HG02943 (cell line): ENCODE measurements around the gene EZR.
"Not testable (repeated sequence)": the region's sequence is repeated elsewhere in the genome, so short reads cannot be mapped to it uniquely, and the experiment has no call there.

Experiments
- ATAC-seq: cut with Tn5 transposase; IDR thresholded peaks from one replicate; pipeline ENCODE4 v1.9.1; 2021; ENCODE audit warnings: mild to moderate bottlenecking, low read depth, moderate library complexity; ENCODE audit not compliant: unreplicated experiment

The EZR gene

DNA sequence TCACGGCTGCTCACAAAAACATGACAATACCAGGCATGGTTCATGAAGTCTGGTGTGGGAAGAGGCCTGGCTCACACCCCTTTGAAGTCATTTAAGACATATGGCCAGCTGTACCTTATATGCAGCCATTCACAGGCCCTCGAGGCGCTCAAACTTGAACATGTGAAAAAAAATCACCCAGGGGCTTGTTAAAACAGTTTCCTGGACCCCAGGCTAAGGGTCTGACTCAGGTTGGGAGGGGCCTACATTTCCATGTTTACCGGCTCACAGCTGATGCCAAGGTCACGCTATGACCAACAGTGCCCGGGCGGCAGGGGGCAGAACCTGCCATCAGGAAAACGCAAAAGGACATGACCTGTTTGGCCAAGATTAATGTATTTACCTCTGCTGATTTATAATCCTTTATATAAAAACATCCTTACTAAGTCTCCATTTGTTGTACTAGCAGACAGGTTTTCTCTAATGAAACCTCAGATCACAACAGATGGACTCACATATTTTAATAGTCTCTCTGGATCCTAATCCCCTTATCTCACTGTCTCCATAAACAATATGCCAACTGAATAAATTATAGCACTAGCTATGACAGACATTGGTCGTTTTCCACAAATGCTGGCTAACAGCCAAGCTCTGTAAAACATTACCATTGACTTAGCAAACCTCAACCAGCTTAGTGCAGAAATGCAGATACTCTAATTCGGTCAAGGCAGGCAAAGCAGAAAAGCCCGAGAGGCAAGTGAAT is 19.9 kb downstream of the EZR start:
- ATAC-seq = no peak

DNA sequence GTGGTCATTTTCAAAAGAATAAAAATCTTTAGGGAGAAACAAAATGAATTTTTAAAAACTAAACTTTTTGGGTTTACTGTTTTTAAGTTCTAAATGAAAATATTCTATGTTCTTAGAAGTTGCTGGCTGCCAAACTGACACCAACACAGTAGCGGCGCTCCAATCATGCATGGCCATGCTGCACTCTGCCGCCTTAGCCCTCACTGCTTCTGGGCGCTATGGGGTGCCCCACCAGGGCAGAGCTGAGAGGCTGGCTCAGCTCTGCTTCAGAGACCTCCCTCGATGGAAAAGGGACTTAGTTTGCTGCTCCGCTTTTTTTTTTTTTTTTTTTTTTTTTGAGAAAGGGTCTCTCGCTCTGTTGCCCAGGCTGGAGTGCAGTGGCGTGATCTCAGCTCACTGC is 20.9 kb downstream of the EZR start:
- no peak for ATAC-seq

DNA sequence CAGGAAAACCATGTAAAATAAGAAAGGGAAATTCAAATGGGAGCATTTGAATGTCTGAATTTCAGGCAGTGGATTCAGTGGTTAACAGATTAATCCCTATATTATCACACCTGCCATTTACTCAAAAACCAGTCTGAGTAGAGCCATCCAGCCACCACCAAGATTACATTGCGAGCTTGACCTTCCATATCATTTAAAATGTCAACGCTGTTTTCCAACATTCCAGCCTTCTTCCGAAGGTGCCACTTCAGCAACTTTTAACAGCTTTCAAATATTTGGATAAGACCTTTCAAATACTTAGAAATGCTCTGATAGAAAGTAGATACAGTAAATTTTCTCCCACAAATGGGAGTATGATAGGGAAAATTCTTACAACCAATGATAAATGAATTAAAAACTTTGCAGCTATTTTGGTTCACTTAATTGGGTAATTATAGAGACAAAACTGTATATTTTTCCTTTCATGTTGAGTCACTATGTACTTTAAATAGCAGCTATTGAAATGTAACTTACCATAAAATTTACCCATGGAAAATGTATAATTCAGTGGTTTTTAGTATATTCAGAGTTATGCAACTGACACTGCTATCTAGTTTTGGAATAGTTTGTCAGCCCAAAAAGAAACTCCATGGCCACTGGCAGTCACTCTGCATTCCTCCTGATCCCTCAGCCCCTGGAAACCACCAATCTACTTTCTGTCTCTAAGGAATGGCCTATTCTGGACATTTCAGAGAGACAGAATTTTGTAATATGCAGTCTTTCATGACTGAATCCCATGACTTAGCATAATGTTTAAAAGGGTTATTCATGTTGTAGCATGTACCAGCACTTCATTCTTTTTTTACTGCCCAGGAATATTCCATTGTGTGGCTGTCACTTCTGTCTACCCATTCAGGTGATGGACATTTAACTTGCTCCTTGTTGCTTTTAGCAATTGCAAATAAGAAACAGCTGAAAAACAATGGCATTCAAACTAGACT is 21.5 kb downstream of the EZR start:
- no peak for ATAC-seq

GRCh38 chr6:158796353-158796752 is 22.8 kb downstream of the EZR start:
- ATAC-seq = no peak

- no peak for ATAC-seq
Measured at GRCh38 chr6:158795516-158795915, 23.7 kb downstream of the EZR start.

DNA sequence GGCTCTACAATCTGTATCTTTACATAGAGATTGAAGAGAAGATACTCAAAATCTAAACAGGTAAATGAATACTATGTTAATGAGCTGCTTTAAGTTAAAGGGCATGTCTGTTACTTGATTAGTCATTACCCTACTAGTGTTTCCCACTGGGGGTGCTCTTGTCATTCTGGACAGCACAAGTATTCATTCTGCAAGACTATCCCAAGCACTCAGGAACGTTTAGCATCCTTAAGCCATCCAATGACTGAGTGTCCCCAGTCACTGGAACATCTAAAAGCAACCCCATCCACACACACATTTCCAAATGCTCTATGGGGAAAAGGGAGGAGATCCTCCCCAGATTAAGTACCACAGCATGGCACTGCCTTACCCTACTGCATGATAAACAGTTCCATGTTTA is 25.7 kb downstream of the EZR start:
- ATAC-seq = no peak

DNA sequence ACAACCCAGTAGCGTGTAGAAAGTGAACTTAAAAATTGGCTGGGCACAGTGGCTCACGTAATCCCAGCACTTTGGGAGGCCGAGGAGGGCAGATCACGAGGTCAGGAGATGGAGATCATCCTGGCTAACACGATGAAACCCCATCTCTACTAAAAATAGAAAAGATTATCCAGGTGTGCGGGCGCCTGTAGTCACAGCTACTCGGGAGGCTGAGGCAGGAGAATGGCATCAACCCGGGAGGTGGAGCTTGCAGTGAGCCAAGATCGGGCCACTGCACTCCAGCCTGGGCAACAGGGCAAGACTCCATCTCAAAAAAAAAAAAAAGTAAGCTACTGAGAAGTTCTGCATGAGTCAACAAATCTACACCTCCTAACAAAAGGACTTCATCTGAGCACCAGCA is 26.7 kb downstream of the EZR start:
- ATAC-seq = not testable (repeated sequence)

- ATAC-seq = no peak
Measured at GRCh38 chr6:158791274-158791855, 27.8 kb downstream of the EZR start.

DNA sequence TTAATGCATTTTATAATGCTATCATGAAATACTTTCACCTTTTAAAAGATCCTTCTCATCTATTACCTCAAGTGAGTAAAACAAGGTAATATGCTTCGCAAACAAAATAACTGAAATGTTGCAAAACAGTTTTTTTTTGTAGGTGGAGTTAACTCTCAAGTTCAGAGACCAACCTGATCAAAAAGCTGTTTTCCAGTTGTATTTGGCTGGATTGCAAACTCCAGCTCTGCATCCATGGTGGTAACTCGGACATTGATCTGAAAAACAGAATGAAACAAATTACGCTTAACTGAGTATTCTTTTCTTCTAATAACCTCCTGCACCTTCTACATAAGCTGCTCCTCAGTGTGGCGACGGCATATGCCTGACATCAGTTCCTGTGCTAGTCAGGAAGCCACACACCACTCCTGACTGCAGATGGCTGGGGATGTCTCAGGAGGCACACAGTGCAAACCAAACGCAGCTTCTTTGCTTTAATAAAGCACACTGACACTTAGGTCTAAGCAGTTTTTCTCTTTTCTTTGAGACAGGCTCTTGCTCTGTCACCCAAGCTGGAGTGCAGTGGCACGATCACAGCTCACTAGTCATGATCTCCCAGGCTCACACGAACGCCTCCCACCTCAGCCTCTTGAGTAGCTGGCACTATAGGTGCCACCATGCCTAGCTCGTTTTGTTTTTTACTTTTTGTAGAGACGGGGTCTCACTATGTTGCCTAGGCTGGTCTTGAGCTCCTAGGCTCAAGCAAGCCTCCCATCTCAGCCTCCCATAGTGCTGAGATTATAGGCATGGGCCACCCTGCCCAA is 29.9 kb downstream of the EZR start:
- ATAC-seq = peak; percentile 50

GRCh38 chr6:158787395-158787794 is 31.8 kb downstream of the EZR start:
- ATAC-seq = no peak

- ATAC-seq = no peak
Measured at GRCh38 chr6:158786645-158787304, 32.4 kb downstream of the EZR start.

DNA sequence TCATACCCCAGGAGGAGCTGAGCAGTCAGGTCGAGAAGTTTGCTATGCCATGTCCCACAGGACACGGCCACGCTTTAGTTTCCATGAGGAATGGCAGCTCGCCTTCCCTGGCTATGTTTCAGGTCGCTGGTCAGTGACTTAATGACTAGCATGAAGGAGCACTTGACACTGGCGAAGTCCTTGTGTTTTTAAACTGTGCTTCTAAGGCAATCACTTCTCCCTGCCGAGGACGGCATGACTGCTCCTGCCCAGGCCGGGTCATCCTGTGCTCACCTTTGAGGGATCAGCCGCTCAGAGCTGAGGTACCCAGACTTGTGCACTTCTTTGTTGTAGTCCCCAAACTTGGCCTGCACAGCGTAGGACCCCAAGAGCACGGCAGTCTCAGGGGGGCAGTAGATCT is 34.1 kb downstream of the EZR start:
- no peak for ATAC-seq

GRCh38 chr6:158784505-158784904 is 34.7 kb downstream of the EZR start:
- no peak for ATAC-seq

DNA sequence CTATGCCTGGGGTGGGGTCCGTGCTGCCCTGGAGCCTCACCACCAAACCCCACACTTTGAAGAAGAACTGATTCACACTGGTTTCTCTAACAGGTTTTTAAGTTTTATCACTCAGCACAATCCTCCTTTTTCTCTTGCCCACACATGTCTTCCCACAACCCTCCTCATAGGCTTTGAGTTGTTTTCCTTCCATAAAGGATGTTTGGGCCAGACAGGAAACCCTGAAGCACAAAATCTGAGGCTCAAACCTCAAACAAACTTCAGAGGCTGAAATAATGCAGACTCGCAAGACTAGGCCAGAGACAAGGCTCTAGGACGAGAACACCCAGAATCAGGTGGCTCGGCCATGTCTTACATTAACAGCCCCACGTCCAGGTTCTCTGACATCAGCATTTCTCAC is 35.3 kb downstream of the EZR start:
- ATAC-seq = no peak

DNA sequence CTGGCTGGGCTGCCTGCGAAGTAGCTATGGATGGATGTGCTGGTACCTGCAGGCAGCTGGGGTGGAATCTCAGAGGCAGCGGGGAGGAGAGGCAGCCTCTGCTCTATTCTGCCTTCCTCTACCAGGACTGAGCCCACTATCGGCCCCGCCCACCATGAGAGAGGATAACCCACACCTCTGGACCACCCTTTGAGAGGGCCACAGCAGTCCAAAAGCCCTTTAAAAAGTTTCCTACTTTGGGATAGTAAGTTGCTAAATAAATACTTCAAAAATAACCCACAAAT is 36.1 kb downstream of the EZR start:
- ATAC-seq = no peak

- no peak for ATAC-seq
Measured at GRCh38 chr6:158782432-158783166, 36.6 kb downstream of the EZR start.

- ATAC-seq = no peak
Measured at GRCh38 chr6:158781692-158782373, 37.3 kb downstream of the EZR start.

- ATAC-seq = no peak
Measured at GRCh38 chr6:158780988-158781691, 38.0 kb downstream of the EZR start.
